ENCODE measurements around the gene TCF7L1.
A peak's percentile ranks its signal among the peaks of the same experiment; 100 is the strongest.
"Not testable (repeated sequence)": the region's sequence is repeated elsewhere in the genome, so short reads cannot be mapped to it uniquely, and the experiment has no call there.

TCF7L1 gene

GRCh38 chr2:85132834-85133637 lies at the start of gene TCF7L1:
Gene TCF7L1 (plus strand): TSS chr2:85133392. CDS start chr2:85133685, 293 bp downstream.
- peak; percentile 62 for DNase-seq

- no peak for DNase-seq
These were observed 47.6 kb upstream of the TCF7L1 start for GRCh38 chr2:85085563-85085962.

GRCh38 chr2:85087541-85087940 lies 45.7 kb upstream of the TCF7L1 start:
- DNase-seq: no peak

- no peak for DNase-seq
These were observed 44.3 kb upstream of the TCF7L1 start for GRCh38 chr2:85088921-85089320.

GRCh38 chr2:85089585-85089984 lies 43.6 kb upstream of the TCF7L1 start:
- no peak for DNase-seq

- DNase-seq: no peak
These were observed 41.4 kb upstream of the TCF7L1 start for GRCh38 chr2:85091838-85092237.

- no peak for DNase-seq
These were observed 38.1 kb upstream of the TCF7L1 start for GRCh38 chr2:85095094-85095493.

GRCh38 chr2:85096616-85097015 lies 36.6 kb upstream of the TCF7L1 start:
- DNase-seq: no peak

GRCh38 chr2:85104228-85104627 lies 29.0 kb upstream of the TCF7L1 start:
- DNase-seq: no peak

GRCh38 chr2:85106489-85107180 lies 26.6 kb upstream of the TCF7L1 start:
- DNase-seq: no peak

- no peak for DNase-seq
These were observed 22.1 kb upstream of the TCF7L1 start for GRCh38 chr2:85110991-85111560.

- no peak for DNase-seq
These were observed 21.3 kb upstream of the TCF7L1 start for GRCh38 chr2:85111819-85112281.

GRCh38 chr2:85112906-85113625 lies 20.1 kb upstream of the TCF7L1 start:
- DNase-seq: no peak

- DNase-seq: no peak
These were observed 18.4 kb upstream of the TCF7L1 start for GRCh38 chr2:85114586-85115330.

GRCh38 chr2:85116207-85116606 lies 17.0 kb upstream of the TCF7L1 start:
- DNase-seq: no peak

GRCh38 chr2:85119900-85120299 lies 13.3 kb upstream of the TCF7L1 start:
- no peak for DNase-seq

GRCh38 chr2:85120363-85120762 lies 12.8 kb upstream of the TCF7L1 start:
- DNase-seq: no peak

- not testable (repeated sequence) for DNase-seq
These were observed 6.7 kb upstream of the TCF7L1 start for GRCh38 chr2:85126462-85126861.

GRCh38 chr2:85129861-85130260 lies 3.3 kb upstream of the TCF7L1 start:
- no peak for DNase-seq

- no peak for DNase-seq
These were observed 2.8 kb upstream of the TCF7L1 start for GRCh38 chr2:85130407-85130806.

GRCh38 chr2:85131116-85131515 lies 2.1 kb upstream of the TCF7L1 start:
- peak; percentile 9 for DNase-seq

- DNase-seq: no peak
These were observed 795 bp upstream of the TCF7L1 start for GRCh38 chr2:85132397-85132796.

Measured in stimulated activated CD4-positive, alpha-beta T cell treated with anti-CD3 and anti-CD28 coated beads, Interleukin-15, amount 100 ng/mL, for 24 hours (primary cell).